ENCODE measurements around the gene TMEM235.
A peak's percentile ranks its signal among the peaks of the same experiment; 100 is the strongest.

The TMEM235 gene
- total RNA-seq = 0 to 0.04 reads per million in 2 donors

DNA sequence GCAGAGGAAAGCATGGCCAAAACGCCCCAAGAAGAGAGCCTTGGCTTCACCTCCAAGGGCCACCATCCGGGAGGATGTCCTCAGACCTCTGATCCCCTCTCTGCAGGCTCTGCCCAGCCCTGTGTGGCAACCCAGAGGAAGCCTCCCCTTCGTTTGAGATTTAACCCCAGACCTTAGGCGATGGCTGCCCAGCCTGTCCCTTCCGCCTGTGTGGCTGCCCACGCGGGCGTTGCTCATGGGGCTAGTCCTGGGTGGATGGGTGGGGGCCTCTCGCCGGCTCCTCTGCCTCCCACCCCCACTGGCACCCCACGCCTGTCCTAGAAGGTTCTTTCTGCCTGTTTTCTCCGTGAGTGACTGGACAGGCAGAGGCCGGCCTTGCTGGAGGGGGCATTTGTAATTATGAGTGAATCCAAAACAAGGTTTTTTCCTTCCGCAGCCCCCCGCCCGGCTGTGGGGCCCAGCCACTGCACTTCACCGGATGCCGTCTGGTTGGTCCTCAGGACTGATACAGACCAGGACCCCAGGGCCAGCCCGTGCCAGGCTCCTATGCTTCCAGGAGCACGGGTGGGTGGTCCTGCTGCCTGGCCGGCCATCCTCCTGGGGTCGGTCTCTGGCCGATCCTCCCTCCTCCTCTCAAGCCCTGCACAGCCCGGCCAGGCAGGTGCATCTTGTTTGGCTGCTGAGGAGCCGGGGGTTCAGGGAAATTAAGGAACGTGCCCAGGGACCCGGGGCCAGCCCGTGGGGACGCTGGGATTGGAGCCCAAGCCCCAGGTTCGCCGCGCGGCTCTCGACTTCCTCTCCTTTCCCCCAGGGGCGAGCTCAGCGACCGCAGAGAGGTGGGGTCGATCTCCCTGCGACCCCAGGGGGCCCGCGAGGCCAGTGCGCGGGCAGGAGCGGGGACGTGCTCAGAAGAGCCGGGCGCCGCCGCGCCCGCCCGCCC, at the start of gene TMEM235:
TSS of gene TMEM235 (plus strand) at position 636 of the 940 bp plus-strand sequence. CDS start 393 bp downstream, outside the sequence.
- no peak for DNase-seq

DNA sequence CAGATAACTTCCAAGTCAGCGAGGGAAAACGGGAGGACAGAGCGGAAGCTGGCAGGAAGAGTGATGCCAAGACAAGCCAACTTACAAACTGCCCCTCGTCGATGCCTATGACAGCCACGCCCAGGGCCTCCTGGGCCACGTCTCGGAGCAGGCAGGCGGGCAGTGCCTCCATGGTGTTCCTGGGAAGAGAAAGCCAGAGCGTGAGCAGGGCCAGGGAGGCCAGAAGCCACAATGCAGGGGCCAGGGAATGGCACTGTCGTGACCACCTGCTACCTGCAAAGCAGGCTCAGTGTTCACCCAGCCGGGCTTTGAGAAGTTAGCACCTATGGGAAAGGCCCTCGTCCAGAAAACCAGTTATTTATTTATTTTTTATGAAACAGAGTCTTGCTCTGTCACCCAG, 48.9 kb upstream of the TMEM235 start:
- DNase-seq = no peak

DNA sequence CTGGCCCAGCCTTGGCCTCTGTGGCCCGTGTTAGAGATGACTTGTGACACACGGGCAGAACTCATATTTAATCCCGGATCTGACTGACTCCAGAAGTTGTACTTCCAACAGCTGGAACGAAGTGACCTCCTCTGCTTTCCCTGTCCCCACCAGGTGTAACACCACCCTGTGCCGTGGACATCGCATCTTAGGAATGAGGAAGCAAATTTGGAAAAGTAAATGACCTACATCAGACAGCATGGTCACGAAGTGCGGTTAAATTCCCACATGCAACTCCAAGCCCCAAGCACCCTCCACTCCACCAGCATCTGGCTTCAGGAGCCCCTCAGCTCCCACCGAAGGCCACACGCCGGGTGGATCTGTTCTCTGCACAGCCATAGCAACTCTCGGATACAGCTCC, 47.5 kb upstream of the TMEM235 start:
- no peak for DNase-seq

DNA sequence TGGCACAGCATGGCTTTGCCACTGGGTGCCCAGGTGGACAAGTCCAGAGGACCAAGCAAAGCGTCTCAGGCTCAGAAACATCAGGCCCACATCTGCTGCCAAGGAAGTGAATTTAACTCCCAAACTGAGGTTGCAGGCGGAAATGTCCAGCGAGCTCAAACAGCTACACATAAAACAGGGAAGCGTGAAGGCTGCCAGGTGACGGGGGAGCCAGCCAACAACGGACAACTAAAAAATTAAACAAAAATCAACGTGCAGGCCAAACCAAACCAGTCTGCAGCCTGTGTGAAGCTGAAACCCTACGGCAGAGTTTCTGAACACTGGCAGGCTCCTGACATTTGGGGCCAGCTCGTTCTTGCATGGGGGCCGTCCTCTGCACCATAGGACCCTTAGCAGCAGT, 47.1 kb upstream of the TMEM235 start:
- DNase-seq = no peak

DNA sequence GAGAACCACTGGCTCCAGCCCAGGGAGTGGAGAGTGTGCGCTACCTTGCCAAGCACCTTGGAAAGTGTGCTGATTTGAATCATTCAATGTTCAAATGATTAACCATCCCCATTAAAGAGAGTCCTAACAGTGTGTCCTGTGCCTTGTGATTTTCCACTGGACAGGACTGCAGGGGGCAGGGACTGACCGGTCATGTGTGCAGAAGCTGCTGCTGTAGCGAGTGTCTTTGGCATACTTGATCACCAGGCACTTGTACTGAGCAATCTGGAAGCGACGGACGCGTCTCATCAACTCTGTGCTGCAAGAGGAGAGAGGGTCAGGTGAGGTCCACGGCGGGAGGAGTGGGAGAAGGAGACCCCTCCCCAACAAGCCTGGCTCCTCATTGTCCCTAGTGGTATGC, 46.6 kb upstream of the TMEM235 start:
- no peak for DNase-seq

DNA sequence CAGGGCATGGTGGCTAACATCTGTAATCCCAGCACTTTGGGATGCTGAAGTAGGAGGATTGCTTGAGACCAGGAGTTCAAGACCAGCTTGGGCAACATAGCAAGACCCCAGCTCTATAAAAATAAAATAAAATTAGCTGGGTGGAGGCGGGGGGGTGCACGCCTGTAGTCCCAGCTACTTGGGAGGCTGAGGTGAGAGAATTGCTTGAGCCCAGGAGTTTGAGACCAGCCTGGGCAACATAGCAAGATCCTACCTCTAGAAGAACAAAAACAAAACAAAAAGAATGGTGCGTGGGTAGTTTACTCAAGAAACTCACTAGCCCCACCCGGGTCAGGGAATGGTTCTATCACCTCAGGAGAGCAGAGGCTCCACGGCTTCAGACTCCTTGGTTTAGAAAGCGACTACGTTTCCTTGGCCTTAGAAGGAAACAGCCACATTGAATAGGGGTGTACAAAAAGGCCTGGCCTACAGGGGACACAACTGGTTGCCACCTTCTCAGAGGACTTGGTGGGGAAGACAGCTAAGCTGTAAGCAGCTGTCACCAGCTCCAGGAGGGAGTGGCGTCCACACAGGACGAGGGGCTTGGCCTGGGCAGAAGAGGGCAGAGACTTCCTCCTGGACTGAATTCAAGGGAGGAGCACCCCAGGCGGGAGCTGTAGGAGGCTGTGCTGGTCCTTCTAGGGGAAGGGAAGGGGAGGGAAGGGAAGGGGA, 45.3 kb upstream of the TMEM235 start:
- DNase-seq = no peak

DNA sequence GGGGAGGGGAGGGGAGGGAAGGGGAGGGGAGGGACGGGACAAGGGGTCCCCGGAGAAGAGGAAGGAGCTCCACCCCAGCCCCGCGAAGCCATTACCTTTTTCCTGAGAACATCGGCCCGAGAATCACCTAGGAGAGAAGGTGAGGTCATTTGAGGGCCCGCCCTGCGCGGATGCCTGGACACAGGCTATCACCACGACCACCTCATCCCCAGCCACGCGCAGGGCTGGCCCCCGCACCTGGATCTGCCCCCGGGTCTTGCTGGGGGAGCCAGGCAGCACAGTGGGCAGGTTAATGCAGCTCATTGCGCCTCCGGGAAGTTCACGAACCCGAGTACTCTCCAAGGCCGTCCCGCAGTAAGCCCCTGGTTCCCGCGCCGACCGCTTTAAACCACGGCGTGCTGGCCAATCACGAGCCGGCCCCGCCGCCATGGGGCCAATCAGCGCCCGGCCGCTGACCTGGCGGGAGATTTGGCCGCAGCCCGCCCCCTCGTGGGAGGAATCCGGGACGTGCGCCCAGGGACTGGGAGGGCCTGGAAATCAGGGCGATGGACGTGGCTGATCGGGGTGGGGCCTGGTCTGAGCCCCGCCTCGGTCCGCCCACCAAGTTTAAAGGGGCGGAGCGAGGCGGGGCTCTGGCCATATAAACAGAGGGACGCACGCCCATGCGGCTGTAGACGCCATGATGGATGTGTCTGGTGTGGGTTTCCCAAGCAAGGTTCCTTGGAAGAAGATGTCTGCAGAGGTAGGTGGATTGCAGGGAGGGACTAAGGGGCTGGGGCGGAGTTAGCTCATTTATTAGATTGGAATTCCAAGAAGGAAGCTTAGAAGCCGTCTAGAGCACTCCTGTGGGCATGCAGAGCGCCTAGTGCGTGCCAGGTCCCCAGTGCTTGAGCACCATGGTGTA, 44.5 kb upstream of the TMEM235 start, which contains the start of the genes AFMID and TK1:
TSS of gene AFMID (plus strand) at position 671 of the 904 bp plus-strand sequence. CDS start at position 680, 9 bp downstream.
TSS of gene TK1 (minus strand) at position 361 of the 904 bp plus-strand sequence. CDS start at position 303, 58 bp downstream.
- DNase-seq = peak; percentile 62

DNA sequence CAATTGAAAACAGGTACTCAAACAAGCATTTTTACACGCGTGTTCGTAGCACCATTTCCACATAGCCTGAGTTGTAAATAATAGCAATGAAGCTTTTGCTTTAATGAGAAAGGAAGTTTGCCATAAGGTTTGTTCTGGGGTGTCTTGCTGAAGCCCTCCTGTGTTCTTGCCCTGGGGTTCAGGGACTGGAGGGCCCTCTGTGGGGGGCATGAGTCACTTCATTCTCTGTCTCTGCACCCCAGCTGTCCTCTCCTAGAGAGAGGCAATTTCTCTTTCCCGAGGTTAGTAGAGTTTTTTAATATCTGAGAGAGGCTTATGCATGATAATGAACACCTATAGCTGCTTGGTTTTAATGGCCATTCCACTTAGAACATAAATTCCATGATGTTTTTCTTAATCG, 34.7 kb upstream of the TMEM235 start:
- no peak for DNase-seq

DNA sequence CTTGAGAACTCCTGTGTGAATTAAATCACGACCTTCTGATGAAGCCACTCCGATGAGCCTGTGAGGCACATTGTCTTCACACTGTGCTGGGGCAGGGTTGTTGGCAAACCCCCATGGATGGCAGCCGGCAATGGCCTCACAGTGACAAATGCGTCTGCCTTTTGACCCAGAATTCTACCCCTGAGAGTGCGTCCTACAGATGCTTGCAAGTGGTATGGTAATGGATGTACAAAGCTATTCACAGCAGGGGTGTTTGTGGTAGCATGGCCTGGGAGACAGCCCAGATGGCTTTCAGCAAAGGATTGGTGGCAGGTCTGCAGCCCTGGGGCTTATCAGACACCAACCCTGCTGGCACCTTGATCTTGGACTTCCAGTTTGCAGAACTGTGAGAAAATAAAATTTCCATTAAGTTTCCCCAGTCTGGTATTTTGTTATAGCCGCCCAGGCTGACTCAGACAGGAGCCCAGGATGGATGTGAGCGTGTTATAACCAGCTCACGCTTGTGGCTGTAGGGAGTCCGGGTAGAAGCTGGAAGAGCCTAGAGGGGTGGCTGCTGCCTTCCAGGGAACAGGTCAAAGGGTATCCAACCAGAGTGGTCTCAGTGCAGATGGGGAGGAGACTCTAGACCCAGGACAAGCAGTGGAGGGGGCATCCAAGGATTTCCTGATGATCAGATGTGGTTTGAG, 34.1 kb upstream of the TMEM235 start:
- no peak for DNase-seq

DNA sequence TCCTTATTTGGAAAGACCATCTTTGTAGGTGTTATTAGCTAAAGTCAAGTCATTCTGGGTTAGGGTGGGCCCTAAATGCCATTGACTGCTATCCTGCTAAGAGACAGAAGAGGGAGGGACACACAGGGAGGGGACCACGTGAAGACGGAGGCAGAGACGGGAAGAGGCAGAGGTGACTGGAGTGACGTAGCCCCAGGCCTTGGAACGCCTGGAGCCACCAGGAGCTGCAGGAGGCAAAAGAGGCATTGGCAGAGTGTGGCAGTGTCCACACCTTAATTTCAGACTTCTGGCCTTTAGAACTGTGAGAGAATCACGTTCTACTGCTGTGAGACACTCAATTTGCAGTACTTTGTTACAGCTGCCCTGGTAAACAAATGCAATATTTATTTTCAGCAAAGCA, 31.0 kb upstream of the TMEM235 start:
- DNase-seq = no peak

DNA sequence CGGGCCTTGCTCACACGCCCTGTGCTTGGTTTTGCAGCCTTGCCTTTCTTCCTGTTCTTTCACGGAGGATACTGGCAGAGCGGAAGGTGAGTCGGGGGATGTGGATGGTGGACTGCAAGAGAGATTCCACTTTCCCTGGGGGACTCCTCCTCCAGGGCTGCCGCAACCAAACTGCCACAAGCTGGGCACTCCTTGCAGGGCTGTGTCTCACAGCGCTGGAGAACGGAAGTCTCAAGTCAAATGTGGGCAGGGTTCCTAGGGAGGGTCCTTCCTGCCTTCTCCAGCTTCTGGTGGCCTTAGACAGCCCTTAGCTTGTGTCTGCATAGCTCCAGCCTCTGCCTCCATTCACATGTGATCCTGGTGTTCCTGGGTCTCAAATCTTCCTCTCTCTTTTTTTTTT, 28.8 kb upstream of the TMEM235 start:
- no peak for DNase-seq

DNA sequence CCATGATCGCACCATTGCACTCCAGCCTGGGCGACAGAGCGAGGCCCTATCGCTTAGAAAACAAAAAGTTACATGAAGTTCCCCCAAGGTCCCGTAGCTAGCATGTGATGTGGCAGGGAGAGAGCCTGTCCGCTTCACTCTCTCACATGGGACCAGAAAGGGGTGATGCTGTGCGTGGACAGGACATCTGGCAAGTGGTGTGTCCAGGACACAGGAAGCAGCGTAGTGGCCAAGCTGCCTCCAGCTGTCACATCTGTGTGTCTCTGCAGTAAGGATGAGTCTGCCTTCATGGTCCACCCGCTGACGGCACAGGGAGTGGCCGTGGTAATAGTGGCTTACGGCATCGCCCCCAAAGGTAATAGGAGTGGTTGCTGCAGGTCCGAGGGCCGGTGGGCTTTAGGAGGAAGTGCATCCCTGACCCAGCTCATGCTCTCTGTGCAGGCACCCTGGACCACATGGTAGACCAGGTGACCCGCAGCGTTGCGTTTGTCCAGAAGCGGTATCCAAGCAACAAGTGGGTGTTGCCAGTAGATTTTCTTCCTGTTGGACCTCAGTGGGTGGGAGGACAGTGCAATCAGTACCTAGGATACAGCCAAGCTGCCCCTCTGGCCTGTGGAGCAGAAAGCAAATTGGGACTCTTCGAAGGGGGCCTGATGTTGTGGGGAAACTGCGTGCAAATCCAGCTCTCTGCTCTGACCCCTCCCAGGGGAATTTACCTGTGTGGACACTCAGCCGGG, 26.9 kb upstream of the TMEM235 start:
- no peak for DNase-seq

DNA sequence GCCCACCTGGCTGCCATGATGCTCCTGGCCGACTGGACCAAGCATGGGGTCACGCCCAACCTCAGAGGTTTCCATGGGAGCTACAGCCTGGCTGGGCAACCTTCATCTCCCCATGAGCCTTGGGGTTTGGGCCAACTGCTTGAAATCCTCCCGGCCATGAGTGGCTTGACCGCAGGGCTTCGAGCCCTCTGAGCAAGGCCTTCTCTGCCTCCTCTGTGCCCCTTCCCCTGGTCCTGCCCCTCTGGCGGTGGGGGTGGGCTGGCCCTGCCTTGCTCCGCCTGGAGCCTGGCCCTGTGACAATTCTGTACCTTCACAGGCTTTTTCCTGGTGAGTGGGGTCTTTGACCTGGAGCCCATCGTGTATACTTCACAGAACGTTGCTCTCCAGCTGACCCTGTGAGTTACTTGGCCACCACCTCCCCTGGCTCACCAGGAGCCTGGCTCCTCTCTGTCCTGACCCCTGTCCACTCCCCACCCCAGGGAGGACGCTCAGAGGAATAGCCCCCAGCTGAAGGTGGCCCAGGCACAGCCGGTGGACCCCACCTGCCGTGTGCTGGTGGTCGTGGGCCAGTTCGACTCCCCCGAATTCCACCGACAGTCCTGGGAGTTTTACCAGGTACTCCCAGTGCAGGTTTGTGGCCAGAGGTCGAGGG, 26.2 kb upstream of the TMEM235 start:
- DNase-seq = no peak

DNA sequence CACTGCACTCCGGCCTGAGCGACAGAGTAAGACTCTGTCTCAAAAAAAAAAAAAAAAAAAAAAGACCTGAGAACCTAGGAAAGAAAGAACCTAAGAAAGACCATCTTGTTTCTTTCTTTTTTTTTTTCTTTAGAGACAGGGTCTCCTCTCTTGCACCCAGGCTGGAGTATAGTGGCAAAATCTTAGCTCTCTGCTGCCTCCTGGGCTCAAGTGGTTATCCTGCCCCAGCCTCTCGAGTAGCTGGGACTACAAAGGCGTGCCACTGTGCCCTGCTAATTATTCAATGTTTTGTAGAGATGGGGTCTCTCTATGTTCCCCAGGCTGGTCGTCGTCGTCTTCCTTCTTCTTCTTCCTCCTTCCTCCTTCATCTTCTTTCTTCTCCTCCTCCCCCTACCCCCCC, 25.1 kb upstream of the TMEM235 start:
- no peak for DNase-seq

DNA sequence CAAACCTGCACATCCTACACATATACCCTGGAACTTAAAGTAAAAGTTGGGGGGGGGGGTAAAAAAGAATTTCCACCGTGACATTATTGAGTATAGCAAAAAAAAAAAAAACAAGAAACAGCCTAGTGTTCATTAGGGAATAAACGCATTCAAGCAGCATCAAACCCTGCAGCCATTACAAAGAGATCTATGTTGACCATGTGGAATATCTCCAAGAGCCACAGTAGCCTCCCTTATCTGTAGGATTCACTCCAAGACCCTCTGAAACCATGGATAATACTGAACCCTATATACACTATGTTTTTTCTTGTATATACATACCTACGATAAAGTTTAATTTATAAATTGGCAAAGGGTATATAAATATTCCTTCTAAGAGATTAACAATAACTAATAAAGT, 22.9 kb upstream of the TMEM235 start:
- no peak for DNase-seq

DNA sequence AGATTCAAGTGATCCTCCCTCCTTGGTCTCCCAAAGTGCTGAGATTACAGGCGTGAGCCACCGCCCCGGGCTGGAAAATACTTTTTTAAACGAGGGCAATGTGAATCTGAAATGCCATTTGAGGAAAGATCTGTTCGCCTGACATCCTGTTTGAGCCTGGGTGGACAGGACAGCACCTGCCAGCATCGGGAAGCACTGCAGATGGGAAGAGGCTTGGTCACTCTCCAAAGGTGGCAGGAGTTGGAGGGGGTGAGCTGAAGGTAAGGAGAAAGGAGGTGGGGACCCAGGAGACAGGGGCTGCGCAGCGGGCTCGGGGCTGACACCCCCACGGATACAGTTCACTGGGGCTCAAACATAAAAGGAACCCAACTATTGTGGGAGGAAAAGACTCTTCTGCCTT, 21.3 kb upstream of the TMEM235 start:
- DNase-seq = no peak

DNA sequence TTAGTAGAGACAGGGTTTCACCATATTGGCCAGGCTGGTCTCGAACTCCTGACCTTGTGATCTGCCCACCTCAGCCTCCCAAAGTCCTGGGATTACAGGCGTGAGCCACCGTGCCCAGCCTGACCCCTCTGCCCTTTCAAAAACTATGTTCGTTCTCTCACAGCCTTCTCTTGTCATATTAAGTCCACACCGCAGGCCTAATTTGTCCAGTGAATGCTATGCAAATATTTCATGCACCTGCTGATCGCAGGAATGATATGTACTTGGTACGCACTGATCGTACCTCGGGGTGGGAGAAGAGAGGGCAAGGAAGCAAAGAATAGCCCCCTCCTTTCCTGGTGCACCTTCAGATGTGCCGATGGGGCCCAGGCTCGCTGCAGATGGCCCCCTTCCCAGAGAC, 20.4 kb upstream of the TMEM235 start:
- no peak for DNase-seq

DNA sequence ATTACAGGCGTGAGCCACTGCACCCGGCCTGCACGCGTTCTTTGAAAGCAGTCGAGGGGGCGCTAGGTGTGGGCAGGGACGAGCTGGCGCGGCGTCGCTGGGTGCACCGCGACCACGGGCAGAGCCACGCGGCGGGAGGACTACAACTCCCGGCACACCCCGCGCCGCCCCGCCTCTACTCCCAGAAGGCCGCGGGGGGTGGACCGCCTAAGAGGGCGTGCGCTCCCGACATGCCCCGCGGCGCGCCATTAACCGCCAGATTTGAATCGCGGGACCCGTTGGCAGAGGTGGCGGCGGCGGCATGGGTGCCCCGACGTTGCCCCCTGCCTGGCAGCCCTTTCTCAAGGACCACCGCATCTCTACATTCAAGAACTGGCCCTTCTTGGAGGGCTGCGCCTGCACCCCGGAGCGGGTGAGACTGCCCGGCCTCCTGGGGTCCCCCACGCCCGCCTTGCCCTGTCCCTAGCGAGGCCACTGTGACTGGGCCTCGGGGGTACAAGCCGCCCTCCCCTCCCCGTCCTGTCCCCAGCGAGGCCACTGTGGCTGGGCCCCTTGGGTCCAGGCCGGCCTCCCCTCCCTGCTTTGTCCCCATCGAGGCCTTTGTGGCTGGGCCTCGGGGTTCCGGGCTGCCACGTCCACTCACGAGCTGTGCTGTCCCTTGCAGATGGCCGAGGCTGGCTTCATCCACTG, 17.3 kb upstream of the TMEM235 start, which contains the start of gene BIRC5:
TSS of gene BIRC5 (plus strand) at position 238 of the 690 bp plus-strand sequence. CDS start at position 302, 64 bp downstream.
- DNase-seq = peak; percentile 81

DNA sequence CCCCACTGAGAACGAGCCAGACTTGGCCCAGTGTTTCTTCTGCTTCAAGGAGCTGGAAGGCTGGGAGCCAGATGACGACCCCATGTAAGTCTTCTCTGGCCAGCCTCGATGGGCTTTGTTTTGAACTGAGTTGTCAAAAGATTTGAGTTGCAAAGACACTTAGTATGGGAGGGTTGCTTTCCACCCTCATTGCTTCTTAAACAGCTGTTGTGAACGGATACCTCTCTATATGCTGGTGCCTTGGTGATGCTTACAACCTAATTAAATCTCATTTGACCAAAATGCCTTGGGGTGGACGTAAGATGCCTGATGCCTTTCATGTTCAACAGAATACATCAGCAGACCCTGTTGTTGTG, 16.7 kb upstream of the TMEM235 start:
- no peak for DNase-seq

Data from activated gamma-delta T cell (primary cell).